GM19043 (cell line): ENCODE measurements around the gene RGL3.
"Not testable (repeated sequence)": the region's sequence is repeated elsewhere in the genome, so short reads cannot be mapped to it uniquely, and the experiment has no call there.

Source experiments
- ATAC-seq: cut with Tn5 transposase; IDR thresholded peaks from one replicate; pipeline ENCODE4 v1.9.1; 2021; ENCODE audit warnings: low read depth; ENCODE audit not compliant: unreplicated experiment

The RGL3 gene

DNA sequence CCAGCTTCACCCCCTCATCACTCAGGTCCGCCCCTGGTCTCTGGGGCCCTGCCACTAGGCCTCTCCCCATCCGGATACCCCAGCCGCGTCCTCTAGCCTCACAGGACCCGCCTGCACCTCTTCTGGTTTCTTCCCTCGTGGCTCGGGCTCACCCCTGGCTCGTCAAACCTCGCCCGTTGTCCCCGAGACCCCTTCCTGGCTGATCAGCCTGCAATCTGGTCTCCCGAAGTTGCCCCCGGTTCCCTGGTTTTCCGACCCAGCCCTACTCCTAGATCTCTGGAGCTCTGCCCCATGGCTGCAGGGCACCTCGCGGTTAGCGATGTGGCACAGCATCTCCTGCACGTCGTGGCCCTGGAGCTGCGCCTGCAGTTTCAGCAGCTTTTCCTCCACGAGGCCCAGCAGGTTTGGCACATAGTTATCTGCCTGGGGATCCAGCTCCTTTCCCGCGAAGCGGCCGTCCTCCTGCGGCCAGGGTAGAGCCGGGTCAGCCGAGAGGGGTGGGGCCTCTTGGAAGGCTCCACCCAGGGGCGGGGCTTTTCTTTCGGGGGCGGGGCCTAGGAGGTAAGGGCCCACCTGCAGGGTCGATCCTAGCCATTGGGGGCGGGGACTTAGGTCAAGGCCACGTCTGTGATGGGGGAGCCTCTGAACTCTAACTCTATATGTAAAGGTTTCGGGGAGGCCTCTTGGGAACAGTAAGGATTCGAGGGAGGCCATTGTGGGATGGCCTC, 2.4 kb upstream of the RGL3 start:
- ATAC-seq, result no peak

DNA sequence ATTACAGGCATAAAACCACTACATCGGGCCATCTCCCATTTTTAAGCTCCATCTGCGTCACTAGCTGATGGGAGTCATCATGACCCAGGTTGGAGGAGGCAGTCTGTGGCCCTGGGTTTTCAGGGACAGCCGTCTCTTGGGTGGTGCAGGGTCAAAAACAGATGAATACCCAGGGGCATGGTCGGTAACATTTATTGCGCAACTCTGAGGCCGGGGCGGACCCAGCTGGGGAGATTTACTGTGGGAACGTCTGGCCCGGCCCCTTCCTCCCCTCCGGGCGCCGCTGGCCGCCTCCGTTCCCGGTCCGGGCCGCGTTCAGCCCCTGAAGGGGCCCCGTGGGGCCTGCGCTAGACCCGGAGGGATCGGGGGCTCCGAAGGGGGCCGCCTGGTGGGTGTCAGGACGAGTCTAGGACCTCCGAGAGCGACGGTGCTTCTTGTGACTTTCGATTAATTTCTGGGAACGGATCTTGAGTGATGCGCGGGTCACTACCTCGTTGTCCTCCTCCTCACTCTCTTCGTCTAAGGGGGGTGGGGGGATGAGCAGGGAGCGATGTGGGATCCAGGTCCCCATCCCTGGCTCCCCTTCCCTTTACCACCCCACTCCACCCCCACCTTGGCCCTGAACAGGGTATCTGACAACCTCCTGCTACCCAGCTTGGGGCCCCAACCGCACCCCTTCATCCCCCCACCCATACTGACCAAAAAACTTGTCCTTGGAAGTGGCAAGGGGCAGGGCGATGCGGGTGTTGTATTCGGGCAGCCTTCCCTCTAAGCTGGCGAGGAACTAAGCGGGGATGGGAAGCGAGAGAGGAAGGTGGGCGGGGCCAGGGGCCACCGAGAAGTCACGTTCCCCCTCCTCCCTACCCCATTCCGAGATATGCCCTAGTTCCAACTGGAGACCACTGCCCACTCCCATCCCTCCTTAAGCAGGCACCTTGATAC, 1.6 kb upstream of the RGL3 start:
- ATAC-seq, result no peak

DNA sequence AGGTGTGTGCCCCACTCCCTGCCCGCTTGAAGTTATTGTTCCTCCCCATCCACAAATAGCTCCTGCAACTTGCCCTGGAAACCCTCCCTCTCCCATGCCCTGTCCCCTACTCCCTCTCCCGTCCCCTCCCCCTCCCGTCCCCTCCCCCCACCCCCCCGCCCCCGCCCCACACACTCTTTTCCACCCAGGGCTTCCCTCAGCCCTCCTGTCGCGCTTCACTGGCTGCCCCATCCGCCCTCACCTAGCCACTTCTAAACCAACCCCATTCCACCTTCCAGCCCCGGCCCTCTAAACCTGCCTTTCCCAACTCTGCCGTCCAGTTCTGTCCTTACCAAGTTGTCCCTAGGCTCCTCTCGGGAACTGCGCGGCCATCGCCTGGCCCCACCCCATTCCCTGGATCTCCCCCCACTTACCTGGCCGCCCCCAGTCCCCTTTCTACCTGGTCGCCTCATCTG, 993 bp downstream of the RGL3 start:
- ATAC-seq, result no peak

DNA sequence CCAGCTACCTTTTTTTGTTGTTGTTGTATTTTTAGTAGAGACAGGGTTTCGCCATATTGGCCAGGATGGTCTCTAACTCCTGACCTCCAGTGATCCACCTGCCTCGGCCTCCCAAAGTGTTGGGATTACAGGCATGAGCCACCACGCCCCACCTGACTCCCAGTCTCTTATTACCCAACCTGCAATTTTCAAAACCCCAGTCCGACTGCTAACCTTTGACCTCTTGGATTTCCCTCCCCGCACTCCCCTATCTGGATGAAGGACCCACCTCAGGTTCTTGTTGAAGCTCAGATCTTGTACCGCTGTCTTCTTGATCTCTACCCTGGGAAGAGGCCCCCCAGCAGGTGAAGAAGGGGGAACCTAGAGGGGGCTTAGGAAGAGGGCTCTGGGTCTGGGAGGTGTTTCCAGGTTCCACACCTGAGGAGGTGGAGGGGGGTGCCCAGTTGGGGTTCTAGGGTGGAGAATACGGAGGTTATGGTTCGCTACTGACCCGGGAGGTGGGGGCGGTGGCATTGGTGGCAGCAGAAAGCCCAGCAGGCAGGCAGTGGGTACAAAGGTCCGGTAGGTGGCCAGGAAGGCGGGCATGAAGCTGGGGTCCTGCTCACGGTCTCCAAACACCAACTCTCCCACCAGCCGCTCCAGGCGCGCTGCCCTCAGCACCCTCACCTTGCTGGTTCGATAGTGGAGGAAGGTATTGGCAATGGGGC, 2.6 kb downstream of the RGL3 start:
- ATAC-seq, result no peak

DNA sequence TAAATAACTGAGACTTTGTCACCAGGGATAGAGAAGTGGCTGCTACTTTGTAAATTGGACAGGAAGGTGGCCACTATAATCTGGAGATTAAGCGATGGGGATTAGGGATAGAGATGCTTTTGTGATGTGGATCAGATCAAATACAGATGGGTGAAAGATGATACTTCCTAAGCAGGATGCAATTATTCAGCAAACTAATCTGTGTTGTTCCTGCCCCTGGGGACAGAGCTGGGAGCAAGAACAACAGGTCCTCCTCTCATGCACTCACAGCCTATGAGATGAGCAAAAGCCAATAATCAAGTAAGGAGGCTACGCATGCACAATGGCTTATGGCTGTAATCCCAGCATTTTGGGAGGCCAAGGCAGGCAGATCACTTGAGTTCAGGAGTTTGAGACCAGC, 4.6 kb downstream of the RGL3 start:
- ATAC-seq, result no peak

DNA sequence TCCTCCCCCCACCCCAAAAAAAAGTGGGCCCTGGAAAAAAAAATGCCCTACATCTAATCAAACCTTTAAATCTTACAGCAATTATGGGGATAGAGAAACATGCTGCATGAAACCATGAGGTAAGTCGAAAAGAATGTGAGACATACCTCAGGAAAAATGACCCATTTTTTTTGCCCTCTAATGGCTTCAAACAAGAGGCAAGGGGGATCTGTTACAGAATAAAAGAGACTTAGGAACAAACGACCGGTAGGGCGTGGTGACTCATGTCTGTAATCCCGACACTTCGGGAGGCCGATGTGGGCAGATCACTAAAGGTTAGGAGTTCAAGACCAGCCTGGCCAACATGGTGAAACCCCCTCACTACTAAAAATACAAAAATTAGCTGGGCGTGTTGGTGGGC, 8.4 kb downstream of the RGL3 start:
- no peak for ATAC-seq

DNA sequence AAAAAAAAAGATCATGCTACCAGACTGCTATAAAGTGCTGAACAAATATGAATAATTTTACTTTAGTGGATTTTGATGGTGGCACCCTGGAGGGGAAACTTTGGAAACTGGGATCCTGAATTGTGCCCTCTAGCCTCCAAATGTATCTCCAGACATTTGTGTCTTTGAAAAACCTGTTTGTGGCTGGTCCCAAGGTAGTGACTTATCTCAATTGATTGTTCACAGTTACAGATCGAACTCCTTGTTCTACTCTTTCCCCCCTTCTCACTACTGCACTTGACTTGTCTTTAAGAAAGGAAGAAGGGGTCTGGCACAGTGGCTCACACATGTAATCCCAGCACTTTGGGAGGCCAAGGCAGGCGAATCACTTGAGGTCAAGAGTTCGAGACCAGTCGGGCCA, 10.5 kb downstream of the RGL3 start:
- ATAC-seq, result no peak

DNA sequence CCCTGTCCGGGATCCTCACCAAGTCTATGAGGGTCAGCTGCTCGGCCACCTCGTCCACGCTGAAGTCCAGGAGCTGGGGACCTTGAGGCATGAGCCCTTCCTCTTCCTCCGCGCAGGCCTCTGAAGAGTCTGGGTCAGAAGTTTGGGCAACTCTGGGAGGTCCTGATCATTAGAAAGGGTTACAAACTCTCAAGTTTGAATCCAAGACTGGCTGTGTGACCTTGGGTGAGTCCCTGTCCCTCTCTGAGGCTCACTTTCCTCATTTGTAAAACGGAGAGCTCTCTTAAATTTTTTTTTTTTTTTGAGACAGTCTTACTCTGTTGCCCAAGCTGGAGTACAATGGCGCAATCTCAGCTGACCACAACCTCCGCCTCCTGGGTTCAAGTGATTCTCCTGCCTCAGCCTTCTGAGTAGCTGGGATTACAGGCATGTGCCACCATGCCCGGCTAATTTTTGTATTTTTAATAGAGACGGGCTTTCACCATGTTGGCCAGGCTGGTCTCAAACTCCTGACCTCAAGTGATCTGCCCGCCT, 12.3 kb downstream of the RGL3 start:
- ATAC-seq, result not testable (repeated sequence)

DNA sequence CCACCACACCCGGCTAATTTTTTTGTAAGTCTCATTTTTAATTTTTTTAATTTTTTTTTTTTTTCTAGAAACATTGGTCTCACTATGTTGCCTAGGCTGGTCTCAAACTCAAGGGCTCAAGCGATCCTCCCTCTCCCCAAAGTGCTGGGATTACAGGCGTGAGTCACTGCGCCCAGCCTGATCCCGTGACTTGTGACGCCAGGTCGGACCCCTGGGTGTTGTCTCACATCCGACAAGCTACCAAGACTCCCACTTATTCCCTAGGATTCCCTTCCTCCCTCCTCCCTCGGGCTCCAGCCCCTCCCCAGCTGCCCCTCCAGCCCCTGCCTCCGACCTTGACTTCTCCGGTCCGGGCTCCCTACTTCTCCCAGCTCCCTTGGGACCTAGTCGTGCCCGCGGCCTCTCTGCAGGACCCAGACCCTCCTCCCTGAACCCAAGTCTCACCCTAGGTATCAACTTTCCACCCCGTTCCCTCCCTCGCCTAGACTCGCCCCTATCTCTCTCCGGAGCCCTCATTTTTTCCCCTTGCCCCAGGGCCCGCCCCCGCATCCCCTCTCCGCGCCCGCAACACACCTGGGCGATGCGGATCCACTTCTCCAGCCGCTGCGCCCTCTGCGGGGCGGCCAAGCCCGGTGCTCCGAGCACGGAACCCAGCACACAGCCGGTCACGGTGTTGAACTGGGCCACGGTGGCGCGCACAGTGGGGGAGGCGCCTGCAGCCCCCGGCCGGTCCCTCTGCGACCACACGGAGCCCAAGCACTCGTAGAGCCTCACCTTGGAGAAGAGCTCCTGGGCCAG, 13.1 kb downstream of the RGL3 start:
- ATAC-seq, result no peak

DNA sequence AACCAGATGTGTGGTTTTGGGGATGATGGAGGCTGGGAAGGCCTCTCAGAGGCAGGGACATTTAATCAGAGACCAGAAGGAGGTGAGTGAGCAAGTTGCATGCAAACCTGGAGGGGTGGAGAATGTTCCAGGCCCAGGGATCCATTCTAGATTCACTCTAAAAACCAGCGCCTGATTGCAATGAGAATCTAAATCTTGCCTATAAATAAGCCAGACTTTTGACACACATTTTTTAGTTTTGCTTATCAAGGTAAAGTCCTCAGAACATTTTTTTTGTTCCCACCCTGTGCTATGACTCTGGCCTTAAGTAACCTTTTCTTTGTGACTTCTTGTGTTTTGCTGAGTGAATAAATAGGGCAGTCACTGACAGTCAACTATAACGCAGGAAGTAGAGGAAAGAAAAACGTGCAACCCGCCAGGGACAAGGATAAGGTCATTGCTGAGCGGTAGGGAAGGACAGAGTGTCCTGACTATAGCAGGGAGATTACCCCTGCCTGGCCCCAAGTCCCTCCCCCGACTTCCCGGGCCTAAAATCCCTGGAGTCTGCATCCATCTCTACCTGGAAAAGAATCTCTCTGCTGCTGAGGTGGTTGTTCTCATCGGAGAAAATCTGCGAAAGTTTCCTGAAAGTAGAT, 14.4 kb downstream of the RGL3 start:
- ATAC-seq, result no peak

DNA sequence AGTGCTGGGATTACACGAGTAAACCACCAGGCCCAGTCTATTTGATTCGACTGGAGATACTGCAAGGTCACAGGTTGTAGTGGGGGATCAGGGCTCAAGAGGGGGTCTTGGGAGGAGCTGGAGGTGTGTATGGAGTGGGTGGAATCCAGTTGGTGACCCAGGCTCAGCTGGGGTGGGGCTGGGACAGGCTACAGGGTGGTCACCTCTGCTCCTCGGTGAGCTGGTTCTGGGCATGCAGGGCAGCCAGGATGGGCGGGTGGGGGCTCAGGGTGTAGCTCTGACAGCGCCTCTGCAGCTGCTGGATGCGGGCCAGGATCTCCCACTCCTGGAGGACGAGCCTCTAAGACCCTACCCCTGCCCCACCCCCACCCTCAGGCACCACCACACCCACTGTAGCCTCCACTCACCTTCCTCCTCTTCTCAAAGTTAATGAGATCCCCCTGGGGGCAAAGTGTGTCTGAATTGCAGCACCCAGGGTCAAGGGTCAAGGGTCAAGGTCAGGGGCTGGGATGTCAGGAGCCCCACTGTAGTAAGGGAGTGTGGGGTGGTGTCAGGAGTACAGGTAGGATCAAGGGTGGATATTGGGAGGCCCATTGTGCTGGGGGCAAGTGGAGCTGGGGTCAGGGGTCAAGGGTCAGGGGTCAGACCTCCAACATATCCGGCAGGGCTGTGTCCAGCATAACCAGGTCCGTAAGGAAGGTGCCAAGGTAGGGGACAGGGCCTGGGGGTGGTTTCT, 17.1 kb downstream of the RGL3 start:
- no peak for ATAC-seq

DNA sequence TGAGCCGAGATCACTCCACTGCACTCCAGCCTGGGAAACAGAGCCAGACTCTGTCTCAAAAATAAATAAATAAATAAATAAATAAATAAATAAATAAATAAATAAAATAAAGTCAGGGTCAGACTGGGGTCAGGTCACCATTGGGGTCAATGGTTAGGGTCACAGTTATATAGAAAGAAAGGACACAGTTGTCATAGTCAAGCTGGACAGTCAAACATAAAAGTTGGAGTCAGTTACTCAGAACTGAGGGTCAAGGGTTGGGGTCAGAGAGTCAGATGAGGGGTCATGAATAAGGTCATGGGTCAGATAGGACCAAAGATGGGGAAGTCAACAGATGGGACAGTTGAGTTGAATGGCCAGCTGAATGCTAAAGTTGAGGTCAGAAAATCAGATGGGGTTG, 18.3 kb downstream of the RGL3 start:
- ATAC-seq, result no peak

DNA sequence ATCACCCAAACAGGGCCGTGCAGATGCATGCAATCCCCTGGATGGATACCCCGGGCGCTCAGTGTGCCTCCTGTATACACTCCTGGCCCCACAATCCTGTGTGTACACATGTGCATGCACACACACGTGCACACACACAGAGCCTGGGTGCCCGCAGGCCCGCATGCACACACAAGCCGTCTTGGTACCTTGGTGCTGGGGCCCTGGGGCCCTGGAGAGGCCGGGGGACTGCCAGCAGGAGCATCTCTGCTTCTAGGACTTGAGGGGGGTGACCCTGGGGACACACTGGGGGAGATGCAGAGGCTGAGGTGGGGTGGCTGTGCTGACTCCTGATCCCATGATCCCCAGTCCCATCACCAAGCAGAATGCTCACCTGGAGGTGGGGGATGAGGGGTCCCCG, 19.4 kb downstream of the RGL3 start:
- ATAC-seq, result no peak

DNA sequence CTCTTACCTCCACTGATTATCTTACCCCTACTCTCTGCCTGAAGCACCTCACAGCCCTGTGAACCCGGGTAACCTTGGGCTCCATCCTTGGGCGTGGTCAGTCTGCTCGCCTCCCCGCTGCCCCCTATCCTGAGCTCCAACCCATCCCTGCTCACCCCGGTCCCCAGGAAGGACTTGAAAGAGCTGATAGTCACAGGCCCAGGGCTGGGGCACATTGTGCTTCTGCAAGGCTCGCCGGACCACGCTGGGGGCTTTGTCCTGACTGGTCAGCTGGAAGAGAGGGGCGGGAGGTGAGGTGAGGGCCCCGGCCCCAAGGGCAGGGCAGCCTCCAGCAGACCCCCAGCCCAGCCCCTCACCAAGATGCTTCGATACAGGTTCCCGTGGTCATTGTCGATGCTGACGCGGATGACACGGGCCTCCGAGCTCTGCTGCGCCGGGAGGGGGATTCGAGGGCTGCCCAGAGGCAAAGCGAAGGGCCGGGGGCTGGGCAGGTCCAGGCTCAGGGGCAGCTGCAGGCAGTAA, 22.0 kb downstream of the RGL3 start:
- no peak for ATAC-seq

DNA sequence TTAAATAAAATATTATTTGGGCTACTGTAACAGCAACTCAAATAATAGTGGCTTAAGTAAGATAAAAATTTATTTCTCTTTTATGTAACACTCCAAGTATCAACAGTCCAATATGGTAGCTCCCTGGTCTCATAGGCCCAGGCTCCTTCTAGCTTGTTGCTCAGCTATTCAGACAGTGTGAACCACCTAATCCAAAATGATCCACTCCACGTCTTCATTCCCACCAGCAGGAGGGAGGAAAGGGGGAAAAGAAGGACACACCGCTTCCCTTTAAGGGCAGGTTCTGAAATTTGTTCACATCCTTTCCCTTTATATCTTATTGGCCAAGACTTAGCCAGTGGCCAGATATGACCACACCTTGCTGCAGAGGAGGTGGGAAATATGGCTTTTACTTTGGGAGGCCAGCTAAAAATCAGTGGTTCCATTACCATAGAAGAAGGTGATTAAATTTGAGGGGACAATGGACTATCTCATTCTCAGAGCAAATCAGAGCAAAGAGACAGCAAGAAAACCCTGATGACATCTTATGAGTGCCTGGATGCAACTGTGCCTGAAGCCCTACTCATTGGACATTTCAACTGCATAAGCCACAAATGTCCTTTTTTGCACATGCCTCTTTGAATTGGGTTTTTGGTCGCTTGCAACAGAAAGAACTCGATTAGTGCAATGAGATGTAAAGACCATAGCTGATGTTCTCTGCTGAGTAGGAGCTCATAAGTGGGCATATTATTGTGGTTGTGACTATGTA, 28.0 kb downstream of the RGL3 start:
- ATAC-seq, result no peak

DNA sequence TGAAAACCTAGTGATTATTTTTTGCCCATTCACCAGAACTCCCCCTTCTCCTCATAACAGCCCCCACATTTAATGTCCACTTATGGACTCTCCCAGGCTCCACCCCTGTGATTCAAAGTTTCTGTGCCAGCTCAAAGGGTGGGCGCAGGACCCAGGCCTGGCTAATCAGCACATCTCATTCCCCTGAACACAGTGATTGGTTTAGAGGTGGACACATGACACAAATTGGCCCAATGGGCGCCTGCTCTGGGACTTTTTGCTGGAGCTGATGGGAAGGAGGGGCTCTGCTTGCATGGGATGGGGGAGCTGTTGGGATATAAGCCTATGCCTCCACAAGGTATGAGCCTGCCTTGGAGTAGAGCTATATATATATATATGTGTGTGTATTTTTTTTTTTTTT, 28.8 kb downstream of the RGL3 start:
- no peak for ATAC-seq

DNA sequence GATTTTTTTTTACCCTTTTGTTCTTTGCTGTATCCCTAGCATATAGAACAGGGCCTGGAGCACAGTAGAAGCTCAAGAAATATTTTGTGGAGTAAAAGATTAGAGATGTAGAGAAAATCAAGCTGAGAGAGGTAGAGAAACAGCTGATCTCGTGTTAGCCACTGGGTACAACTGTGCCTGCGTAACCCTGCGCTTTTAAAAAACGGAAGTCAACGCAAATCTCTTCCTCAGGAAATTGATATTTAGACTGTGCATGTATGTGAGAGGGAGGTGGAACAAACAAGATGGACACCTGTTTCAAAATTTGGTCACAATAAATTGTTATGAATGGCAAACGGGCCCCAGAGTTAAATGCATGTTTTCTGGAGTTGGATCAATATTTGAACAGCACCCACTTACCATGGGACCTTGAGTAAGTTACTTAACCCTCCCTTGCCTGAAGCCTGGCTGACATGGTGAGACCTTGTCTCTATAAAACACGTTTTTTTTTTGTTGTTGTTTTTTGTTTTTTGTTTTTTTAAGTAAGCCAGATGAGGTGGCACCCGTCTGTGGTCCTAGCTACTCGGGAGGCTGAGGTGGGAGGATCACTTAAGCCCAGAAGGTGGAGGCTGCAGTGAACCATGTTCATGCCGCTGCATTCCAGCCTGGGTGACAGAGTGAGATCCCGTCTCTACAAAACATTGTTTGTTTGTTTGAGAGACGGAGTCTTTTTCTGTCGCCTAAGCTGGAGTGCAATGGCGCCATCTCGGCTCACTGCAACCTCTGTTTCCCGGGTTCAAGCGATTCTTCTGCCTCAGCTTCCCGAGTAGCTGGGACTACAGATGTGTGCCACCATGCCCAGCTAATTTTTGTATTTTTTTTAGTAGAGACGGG, 31.7 kb downstream of the RGL3 start:
- ATAC-seq, result no peak
